PC-9 (cell line): ENCODE data around the gene IVD.

Source experiments
- EZH2 ChIP-seq: fragments of 200-600 bp; sonication (generic); IDR thresholded peaks from 2 replicates; pipeline ENCODE4 v1.8.0; 2017; ENCODE audit warnings: antibody characterized with exemption, low read depth
- TF ChIP-seq, protein P1 (sequence below): fragments of 200-600 bp; sonication (generic); conservative IDR thresholded peaks from 2 replicates; pipeline ENCODE4 v1.6.1; 2017; ENCODE audit warnings: mixed run types, antibody characterized with exemption, mild to moderate bottlenecking, moderate library complexity

DNA sequence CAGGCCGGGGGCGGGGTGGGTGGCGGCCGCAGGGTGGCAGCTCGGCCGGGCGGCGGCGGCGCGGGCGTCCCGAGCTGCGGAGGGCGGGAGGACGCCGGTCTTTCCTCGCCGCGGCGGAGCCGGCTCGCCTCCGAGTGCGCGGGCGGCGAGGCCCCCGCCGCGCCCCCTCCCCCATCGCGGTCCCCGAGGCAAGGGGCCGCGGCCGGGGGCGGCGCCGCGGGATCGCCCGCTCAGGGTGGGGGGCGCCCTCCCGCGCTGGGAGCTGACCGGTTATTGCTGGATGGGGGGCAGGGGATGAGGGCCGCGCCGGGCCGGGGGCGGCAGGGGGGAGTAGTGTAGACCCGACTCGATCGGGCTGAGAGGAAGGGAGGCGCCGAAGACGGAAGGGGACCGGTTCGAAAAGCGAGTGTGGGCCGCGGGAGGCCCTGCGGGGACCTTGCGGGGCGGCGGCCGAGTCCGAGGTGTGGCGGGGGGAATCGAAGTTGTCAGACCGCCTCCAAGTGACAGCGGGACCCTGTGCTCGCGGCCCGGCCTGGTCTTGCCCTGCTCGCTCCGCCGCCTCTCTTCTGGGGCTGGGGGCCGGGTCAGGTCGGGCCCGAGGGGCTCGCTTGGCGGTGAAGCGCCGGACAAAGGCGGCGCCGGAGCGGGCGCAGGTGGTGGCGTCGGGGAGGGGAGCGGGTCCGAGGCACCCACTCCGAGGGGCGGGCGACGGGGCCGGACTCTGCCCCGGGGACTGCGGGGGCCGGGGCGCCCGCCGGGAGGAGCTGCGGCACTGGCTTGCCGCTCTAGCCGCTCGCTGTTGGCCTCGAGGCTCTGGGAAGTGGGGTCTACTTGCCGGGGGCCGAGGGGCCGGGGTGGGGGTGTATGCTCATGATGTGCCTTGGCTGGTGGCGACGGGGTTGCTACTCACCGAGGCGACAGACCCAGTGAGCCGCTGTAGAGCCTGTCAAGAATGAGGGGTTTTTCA, 36.3 kb downstream of the IVD start:
- TF ChIP-seq, protein P1, sequence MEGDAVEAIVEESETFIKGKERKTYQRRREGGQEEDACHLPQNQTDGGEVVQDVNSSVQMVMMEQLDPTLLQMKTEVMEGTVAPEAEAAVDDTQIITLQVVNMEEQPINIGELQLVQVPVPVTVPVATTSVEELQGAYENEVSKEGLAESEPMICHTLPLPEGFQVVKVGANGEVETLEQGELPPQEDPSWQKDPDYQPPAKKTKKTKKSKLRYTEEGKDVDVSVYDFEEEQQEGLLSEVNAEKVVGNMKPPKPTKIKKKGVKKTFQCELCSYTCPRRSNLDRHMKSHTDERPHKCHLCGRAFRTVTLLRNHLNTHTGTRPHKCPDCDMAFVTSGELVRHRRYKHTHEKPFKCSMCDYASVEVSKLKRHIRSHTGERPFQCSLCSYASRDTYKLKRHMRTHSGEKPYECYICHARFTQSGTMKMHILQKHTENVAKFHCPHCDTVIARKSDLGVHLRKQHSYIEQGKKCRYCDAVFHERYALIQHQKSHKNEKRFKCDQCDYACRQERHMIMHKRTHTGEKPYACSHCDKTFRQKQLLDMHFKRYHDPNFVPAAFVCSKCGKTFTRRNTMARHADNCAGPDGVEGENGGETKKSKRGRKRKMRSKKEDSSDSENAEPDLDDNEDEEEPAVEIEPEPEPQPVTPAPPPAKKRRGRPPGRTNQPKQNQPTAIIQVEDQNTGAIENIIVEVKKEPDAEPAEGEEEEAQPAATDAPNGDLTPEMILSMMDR, result no peak
- TF ChIP-seq EZH2, result no peak
